Testis (tissue), 3 donors: ENCODE measurements around the gene PPM1A. TPM values are rescaled to one million over a fixed set of nuclear protein-coding genes. Genes with fewer than 3 reads are reported as not detected.

Experiments
- DNase-seq: peaks from one replicate; pipeline ENCODE4 v3.0.0-alpha.2; 2019
- H3K27ac ChIP-seq, 2 donors: fragments of 200-600 bp; sonication (generic); one replicate each; pipeline ENCODE4 v1.5.1; 2019
- H3K27me3 ChIP-seq: fragments of 200-600 bp; sonication (generic); one replicate; pipeline ENCODE4 v1.5.1; 2019
- H3K36me3 ChIP-seq: fragments of 200-600 bp; sonication (generic); one replicate; pipeline ENCODE4 v1.5.1; 2017; ENCODE audit warnings: low read depth; ENCODE audit errors: missing control alignments
- H3K4me1 ChIP-seq: fragments of 200-600 bp; sonication (generic); one replicate; pipeline ENCODE4 v1.5.1; 2019
- H3K4me3 ChIP-seq, 2 donors: fragments of 200-600 bp; sonication (generic); one replicate each; pipeline ENCODE4 v1.5.1; 2017 to 2019
- H3K9me3 ChIP-seq: fragments of 200-600 bp; sonication (generic); one replicate; pipeline ENCODE4 v1.5.1; 2017
- POLR2A ChIP-seq: fragments of 450-650 bp; IDR thresholded peaks from one replicate; pipeline ENCODE4 v1.6.1; 2017; ENCODE audit warnings: antibody characterized with exemption, mild to moderate bottlenecking, moderate library complexity
- WGBS, 2 donors: methylation state at CpG; one replicate each; pipeline ENCODE4 v1.1.5; 2018; 5-methylcytosine and 5-hydroxymethylcytosine counted together
- intact Hi-C: fragments of 100-400 bp; cut with DNase I; formaldehyde crosslinking; loops from one replicate; pipeline ENCODE4 v1.15.1; 2023; ENCODE audit warnings: low total_unique reads
- polyA plus RNA-seq: library from polyadenylated mRNA; stranded (reverse); fragments of 350-450 nt; fragmentation: Illumina TruSeq; extraction: RNeasy Lipid Tissue Mini Kit (QIAGEN cat#74804); gene quantifications from one replicate; pipeline ENCODE4 v1.2.3, GENCODE V29; 2014; ENCODE audit warnings: low read depth, low replicate concordance; ENCODE audit not compliant: insufficient read depth
- total RNA-seq, 2 donors: library from RNA; depleted of rRNA; stranded (reverse); fragments of >200 nt; gene quantifications; one replicate each; pipeline ENCODE4 v1.2.3, GENCODE V29; 2016
- TF ChIP-seq, protein P1 (sequence below), 3 experiments: fragments of 450-650 bp in 2 of 3; fragments of 200-600 bp in 1 of 3; sonication (generic) in 1 of 3; IDR thresholded peaks; one replicate each; pipeline ENCODE4 v1.5.1; 2016 to 2019; ENCODE audit warnings: antibody characterized with exemption in 3 of 3, mild to moderate bottlenecking in 2 of 3, moderate library complexity in 1 of 3

PPM1A gene
- total and polyA plus RNA-seq, 3 donors from 2014 or later: 73.0 to 146 (median 91.1) TPM

DNA sequence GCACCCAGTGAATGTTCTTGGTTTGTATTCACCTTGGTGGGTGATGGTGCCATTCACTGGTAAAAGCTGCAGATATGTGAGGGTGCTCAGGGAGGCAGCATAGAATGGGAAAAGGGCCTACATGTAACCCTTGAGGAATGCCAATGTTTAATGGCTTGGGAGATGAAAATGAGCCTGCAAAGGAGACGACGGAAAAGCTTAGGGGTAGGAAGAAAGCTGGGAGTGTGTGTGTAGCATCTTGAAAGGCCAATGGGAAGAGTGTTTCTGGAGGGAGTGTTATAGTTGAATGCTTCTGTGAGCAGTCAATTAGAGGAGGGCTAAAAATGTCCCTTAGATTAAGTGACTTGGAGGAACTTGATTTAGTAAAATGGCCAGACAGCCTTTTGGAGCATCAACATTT, 24.9 kb downstream of the PPM1A start:
- intact Hi-C loops: no loop called here
- DNase-seq: no peak
- 78 to 86% methylated on average over 2 of the region's 2 CpGs for WGBS, 2 donors
- Histone ChIP-seq H3K9me3 (no peaks in the 10 kb centered on the region), H3K36me3 (no peaks in the 10 kb centered on the region), H3K27ac (no peak overlapping the region), H3K4me1 (no peaks in the 10 kb centered on the region), H3K4me3 (no peak overlapping the region), H3K27me3 (no peaks in the 10 kb centered on the region)
- no peak for TF ChIP-seq POLR2A
- TF ChIP-seq, protein P1, sequence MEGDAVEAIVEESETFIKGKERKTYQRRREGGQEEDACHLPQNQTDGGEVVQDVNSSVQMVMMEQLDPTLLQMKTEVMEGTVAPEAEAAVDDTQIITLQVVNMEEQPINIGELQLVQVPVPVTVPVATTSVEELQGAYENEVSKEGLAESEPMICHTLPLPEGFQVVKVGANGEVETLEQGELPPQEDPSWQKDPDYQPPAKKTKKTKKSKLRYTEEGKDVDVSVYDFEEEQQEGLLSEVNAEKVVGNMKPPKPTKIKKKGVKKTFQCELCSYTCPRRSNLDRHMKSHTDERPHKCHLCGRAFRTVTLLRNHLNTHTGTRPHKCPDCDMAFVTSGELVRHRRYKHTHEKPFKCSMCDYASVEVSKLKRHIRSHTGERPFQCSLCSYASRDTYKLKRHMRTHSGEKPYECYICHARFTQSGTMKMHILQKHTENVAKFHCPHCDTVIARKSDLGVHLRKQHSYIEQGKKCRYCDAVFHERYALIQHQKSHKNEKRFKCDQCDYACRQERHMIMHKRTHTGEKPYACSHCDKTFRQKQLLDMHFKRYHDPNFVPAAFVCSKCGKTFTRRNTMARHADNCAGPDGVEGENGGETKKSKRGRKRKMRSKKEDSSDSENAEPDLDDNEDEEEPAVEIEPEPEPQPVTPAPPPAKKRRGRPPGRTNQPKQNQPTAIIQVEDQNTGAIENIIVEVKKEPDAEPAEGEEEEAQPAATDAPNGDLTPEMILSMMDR (IDR thresholded peaks at IDR 0.05): no peak

DNA sequence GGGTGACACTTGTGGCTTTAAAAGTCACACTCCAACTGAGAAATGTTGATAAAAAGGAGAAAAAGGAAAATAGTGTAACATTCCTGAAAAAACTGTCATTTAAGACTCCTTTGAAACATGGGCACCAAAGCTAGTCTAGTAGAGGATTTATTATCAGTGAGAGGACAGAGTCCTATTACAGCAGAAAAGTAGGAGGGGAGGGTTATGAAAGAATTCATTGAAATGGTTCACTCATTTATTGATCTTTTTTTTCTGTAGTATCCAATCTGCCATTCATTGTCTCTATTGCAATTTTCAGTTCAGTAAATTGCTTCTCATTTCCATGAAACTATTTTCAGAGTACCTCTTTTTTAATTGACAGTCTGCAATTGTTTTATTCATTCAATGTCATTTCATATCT, 25.4 kb downstream of the PPM1A start:
- intact Hi-C loops: no loop called here
- TF ChIP-seq, protein P1 (IDR thresholded peaks at IDR 0.05): no peak
- no peak for TF ChIP-seq POLR2A
- Histone ChIP-seq H3K9me3 (no peaks in the 10 kb centered on the region), H3K27ac (no peak overlapping the region), H3K4me1 (no peaks in the 10 kb centered on the region), H3K27me3 (no peaks in the 10 kb centered on the region), H3K4me3 (no peak overlapping the region), H3K36me3 (no peaks in the 10 kb centered on the region)
- DNase-seq: no peak

DNA sequence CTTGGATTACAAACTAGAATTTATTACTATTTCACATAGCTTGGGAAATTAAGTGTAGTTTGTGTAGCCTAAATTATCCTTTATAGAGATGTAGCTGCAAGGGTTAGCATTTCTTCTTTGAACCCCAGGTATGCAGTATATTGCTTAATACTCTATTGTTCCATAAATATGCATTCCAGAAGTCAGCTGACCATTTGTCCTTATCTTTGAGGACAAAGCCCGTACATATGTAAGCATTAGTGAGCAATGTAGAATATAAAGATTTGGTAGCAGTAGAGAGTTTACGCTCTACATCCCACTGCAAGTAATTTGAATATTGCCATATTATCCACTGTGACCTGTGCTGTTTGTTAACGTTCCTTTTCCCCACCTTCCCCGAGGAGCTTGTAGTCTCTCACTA, 26.9 kb downstream of the PPM1A start:
- Histone ChIP-seq H3K4me3 (no peak overlapping the region), H3K27ac (no peak overlapping the region), H3K27me3 (no peaks in the 10 kb centered on the region), H3K9me3 (no peaks in the 10 kb centered on the region), H3K36me3 (no peaks in the 10 kb centered on the region), H3K4me1 (no peaks in the 10 kb centered on the region)
- intact Hi-C loops: no loop called here
- TF ChIP-seq POLR2A: no peak
- TF ChIP-seq, protein P1 (IDR thresholded peaks at IDR 0.05): no peak
- no peak for DNase-seq
- 60 to 61% methylated on average over 4 of the region's 4 CpGs for WGBS, 2 donors

DNA sequence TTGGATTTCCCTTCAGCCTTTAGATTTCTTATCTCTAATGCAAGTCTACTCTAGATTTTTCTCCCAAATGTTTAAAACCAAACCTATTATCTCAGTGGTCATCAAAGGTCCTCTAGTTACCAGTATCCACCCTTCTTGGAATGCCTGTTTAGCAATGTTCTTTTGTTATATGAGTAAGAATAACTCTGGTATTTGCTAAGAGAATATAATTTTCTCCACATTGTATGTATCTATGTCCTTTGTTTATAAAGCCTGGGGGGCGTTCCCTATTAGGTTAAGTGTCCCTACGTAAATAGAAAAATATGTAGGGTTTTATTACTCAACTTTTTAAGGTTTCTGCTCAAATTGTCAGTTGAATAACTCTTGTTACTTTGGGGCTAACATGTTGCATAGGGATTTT, 27.3 kb downstream of the PPM1A start:
- no peaks in the 10 kb centered on the region for H3K27me3 ChIP-seq
- 78% methylated on average over 2 of the region's 2 CpGs for WGBS, 2 donors
- no peaks in the 10 kb centered on the region for H3K4me1 ChIP-seq
- no peak overlapping the region for H3K27ac ChIP-seq
- no peaks in the 10 kb centered on the region for H3K9me3 ChIP-seq
- TF ChIP-seq POLR2A: no peak
- TF ChIP-seq, protein P1 (IDR thresholded peaks at IDR 0.05): no peak
- H3K4me3 ChIP-seq: no peak overlapping the region
- H3K36me3 ChIP-seq: no peaks in the 10 kb centered on the region
- intact Hi-C loops: no loop called here
- DNase-seq: no peak

DNA sequence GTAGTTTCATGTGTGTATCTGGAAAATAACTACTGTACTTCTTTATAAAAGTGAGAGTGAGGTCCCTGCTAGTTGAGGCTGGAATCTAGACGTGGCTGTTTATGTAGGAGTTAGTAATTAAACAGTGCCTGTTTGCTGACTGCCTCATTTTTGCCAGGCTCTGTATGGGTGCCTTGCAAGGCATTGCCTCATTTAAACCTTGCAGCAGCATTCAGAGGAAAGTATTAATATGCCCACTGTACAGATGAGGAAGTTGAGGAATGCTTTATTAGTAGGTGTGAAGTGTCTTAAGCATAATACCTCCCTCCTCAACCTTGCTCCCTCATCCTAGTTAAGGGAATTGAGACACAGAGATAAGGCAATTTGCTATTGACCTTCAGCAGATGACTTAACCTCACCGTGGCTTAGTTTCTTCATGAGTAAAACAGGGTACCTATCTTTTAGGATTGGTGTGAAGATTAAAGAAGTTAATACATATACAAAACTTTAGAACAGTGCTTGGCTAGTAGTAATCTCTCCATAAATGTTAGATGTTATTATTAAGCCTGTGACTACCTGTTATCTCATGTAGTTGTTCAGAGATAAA, 28.7 kb downstream of the PPM1A start:
- H3K27me3 ChIP-seq: no peaks in the 10 kb centered on the region
- no peak for TF ChIP-seq POLR2A
- TF ChIP-seq, protein P1 (IDR thresholded peaks at IDR 0.05): no peak
- intact Hi-C loops: no loop called here
- no peaks in the 10 kb centered on the region for H3K36me3 ChIP-seq
- no peak for DNase-seq
- 70 to 75% methylated on average over 2 of the region's 2 CpGs for WGBS, 2 donors
- H3K27ac ChIP-seq: no peak overlapping the region
- H3K4me3 ChIP-seq: no peak overlapping the region
- H3K4me1 ChIP-seq: no peaks in the 10 kb centered on the region
- H3K9me3 ChIP-seq: no peaks in the 10 kb centered on the region
